Liver (tissue), 3 donors: Measurements from ENCODE around the gene SH3RF3.

Experiments
- CTCF ChIP-seq: fragments of 150-350 bp; IDR thresholded peaks from 2 replicates; pipeline ENCODE4 v1.5.1; 2017; ENCODE audit warnings: improper control_type of control experiment, low read depth, low read length; ENCODE audit not compliant: missing input control
- FOXA2 ChIP-seq: IDR thresholded peaks from 2 replicates; pipeline ENCODE4 v1.6.1; 2016; ENCODE audit warnings: antibody characterized with exemption
- GABPA ChIP-seq, 2 donors: IDR thresholded peaks in 1 of 2; conservative IDR thresholded peaks in 1 of 2; 2 replicates each; pipeline ENCODE4 v1.6.1; 2016; ENCODE audit warnings: antibody characterized with exemption in 2 of 2, mild to moderate bottlenecking in 1 of 2, moderate library complexity in 1 of 2
- JUND ChIP-seq, 2 donors: IDR thresholded peaks; 2 replicates each; pipeline ENCODE4 v1.6.1; 2016; ENCODE audit warnings: antibody characterized with exemption in 2 of 2
- MAX ChIP-seq: IDR thresholded peaks from 2 replicates; pipeline ENCODE4 v1.6.1; 2016; ENCODE audit warnings: antibody characterized with exemption
- NR2F2 ChIP-seq: IDR thresholded peaks from 2 replicates; pipeline ENCODE4 v1.6.1; 2016; ENCODE audit warnings: antibody characterized with exemption
- RAD21 ChIP-seq, 2 donors: IDR thresholded peaks; 2 replicates each; pipeline ENCODE4 v1.6.1; 2016; ENCODE audit warnings: antibody characterized with exemption in 2 of 2, mild to moderate bottlenecking in 2 of 2
- REST ChIP-seq: IDR thresholded peaks from 2 replicates; pipeline ENCODE4 v1.6.1; 2016; ENCODE audit warnings: antibody characterized with exemption, mild to moderate bottlenecking
- RXRA ChIP-seq, 2 donors: IDR thresholded peaks; 2 replicates each; pipeline ENCODE4 v1.6.1; 2017 to 2018; ENCODE audit warnings: antibody characterized with exemption in 2 of 2, mild to moderate bottlenecking in 1 of 2
- SP1 ChIP-seq: IDR thresholded peaks from 2 replicates; pipeline ENCODE4 v1.6.1; 2018; ENCODE audit warnings: antibody characterized with exemption, mild to moderate bottlenecking
- TAF1 ChIP-seq: conservative IDR thresholded peaks from 2 replicates; pipeline ENCODE4 v1.6.1; 2016; ENCODE audit warnings: antibody characterized with exemption, mild to moderate bottlenecking
- YY1 ChIP-seq: IDR thresholded peaks from 2 replicates; pipeline ENCODE4 v1.6.1; 2016; ENCODE audit warnings: antibody characterized with exemption, mild to moderate bottlenecking
- TF ChIP-seq, protein P1 (sequence below): IDR thresholded peaks from 2 replicates; pipeline ENCODE4 v1.6.1; 2016; ENCODE audit warnings: antibody characterized with exemption
- donor health status: healthy.
- donor health status: healthy.

GRCh38 chr2:109532728-109533076, 403.7 kb downstream of the SH3RF3 start:
- TF ChIP-seq CTCF = no peak
- no peak for TF ChIP-seq REST
- no peak for TF ChIP-seq YY1
- TF ChIP-seq RAD21 (IDR thresholded peaks at IDR 0.05) = no peak
- no peak for TF ChIP-seq SP1
- no peak for TF ChIP-seq MAX
- no peak for TF ChIP-seq NR2F2
- no peak for TF ChIP-seq JUND (IDR thresholded peaks at IDR 0.05)
- TF ChIP-seq, protein P1, sequence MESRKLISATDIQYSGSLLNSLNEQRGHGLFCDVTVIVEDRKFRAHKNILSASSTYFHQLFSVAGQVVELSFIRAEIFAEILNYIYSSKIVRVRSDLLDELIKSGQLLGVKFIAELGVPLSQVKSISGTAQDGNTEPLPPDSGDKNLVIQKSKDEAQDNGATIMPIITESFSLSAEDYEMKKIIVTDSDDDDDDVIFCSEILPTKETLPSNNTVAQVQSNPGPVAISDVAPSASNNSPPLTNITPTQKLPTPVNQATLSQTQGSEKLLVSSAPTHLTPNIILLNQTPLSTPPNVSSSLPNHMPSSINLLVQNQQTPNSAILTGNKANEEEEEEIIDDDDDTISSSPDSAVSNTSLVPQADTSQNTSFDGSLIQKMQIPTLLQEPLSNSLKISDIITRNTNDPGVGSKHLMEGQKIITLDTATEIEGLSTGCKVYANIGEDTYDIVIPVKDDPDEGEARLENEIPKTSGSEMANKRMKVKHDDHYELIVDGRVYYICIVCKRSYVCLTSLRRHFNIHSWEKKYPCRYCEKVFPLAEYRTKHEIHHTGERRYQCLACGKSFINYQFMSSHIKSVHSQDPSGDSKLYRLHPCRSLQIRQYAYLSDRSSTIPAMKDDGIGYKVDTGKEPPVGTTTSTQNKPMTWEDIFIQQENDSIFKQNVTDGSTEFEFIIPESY = no peak
- no peak for TF ChIP-seq TAF1
- TF ChIP-seq GABPA (IDR thresholded peaks at IDR 0.05 in 1 of 2, conservative IDR thresholded peaks at IDR 0.05 in 1 of 2) = no peak
- TF ChIP-seq FOXA2 = no peak
- no peak for TF ChIP-seq RXRA (IDR thresholded peaks at IDR 0.05)
